Mucosa of descending colon (tissue), 3 donors: ENCODE data around the gene REXO1. TPM values are rescaled to one million over a fixed set of nuclear protein-coding genes. Genes with fewer than 3 reads are reported as not detected.

Experiments
- ATAC-seq: fragments of 200-7000 bp; cut with Tn5 transposase; one replicate; pipeline ENCODE4 v1.9.1; 2020; ENCODE audit warnings: mild to moderate bottlenecking, moderate library complexity
- DNase-seq, 3 donors: peaks; one replicate each; pipeline ENCODE4 v3.0.0-alpha.2; 2020
- H3K36me3 ChIP-seq: fragments of 200-600 bp; one replicate; pipeline ENCODE4 v1.8.0; 2021; ENCODE audit warnings: low read depth, mild to moderate bottlenecking
- H3K4me1 ChIP-seq: fragments of 200-600 bp; one replicate; pipeline ENCODE4 v1.8.0; 2021; ENCODE audit warnings: low read depth, mild to moderate bottlenecking
- H3K4me3 ChIP-seq: fragments of 200-600 bp; one replicate; pipeline ENCODE4 v1.8.0; 2021; ENCODE audit warnings: mild to moderate bottlenecking
- H3K9me3 ChIP-seq: fragments of 200-600 bp; one replicate; pipeline ENCODE4 v1.8.0; 2021; ENCODE audit warnings: mild to moderate bottlenecking
- CTCF ChIP-seq: fragments of 200-600 bp; IDR thresholded peaks from one replicate; pipeline ENCODE4 v1.8.0; 2022; ENCODE audit warnings: antibody characterized with exemption, mild to moderate bottlenecking
- intact Hi-C, 2 donors: fragments of 100-400 bp; cut with DNase I in 1 of 2; cut with micrococcal nuclease in 1 of 2; formaldehyde crosslinking; loops; one replicate each; pipeline versions ENCODE4 v1.11.0 to v1.11.1; 2022; cut with DNase I, micrococcal nuclease
- total RNA-seq, 3 donors: library from RNA; stranded (reverse); fragmentation: NEBNext Ultra II Directional in 2 of 3; extraction: Animal tissue kit (Norgen Biotek cat#: 25700) in 2 of 3; gene quantifications; one replicate each; pipeline versions ENCODE4 v1.2.1 to v1.2.4, GENCODE V29; 2021 to 2023
- donor health status: DM: no; HTN: no; CAD: no; lungs with moderate emphysema.
- donor health status: DM: no; HTN: no; CAD: no.
- donor health status: DM: no; HTN: yes; CAD: no.

The REXO1 gene
- total RNA-seq, 3 donors from 2014 or later: 45.4 to 54.3 (median 50.2) TPM

GRCh38 chr19:1816530-1817298, 31.6 kb downstream of the REXO1 start:
- Histone ChIP-seq H3K4me3 (no peak overlapping the region), H3K4me1 (peaks cover 12% of the 10 kb centered on the region), H3K36me3 (peaks cover 16% of the 10 kb centered on the region), H3K9me3 (no peaks in the 10 kb centered on the region)
- TF ChIP-seq CTCF: no peak
- intact Hi-C loops: no loop called here
- ATAC-seq (no peak), DNase-seq (peak in 2 of 3 donors; percentile 24 to 43)

- ATAC-seq (no peak), DNase-seq (peak in 2 of 3 donors; percentile 25 to 47)
- intact Hi-C loops: no loop called here
- Histone ChIP-seq H3K4me3 (no peak overlapping the region), H3K9me3 (no peaks in the 10 kb centered on the region), H3K36me3 (peaks cover 16% of the 10 kb centered on the region), H3K4me1 (peaks cover 16% of the 10 kb centered on the region)
- TF ChIP-seq CTCF: no peak
These were observed 32.4 kb downstream of the REXO1 start for GRCh38 chr19:1815605-1816529.

- no peak overlapping the region for H3K4me3 ChIP-seq
- H3K36me3 ChIP-seq: peaks cover 11% of the 10 kb centered on the region
- no peak for TF ChIP-seq CTCF
- no peaks in the 10 kb centered on the region for H3K9me3 ChIP-seq
- ATAC-seq: no peak
- peak in 2 of 3 donors; percentile 24 to 49 for DNase-seq
- peaks cover 16% of the 10 kb centered on the region for H3K4me1 ChIP-seq
- intact Hi-C loops: no loop called here
These were observed 33.3 kb downstream of the REXO1 start for GRCh38 chr19:1814833-1815604.

GRCh38 chr19:1814391-1814790, 33.9 kb downstream of the REXO1 start:
- DNase-seq (peak in 2 of 3 donors; percentile 23 to 48), ATAC-seq (no peak)
- Histone ChIP-seq H3K9me3 (no peaks in the 10 kb centered on the region), H3K36me3 (peaks cover 7% of the 10 kb centered on the region), H3K4me3 (no peak overlapping the region), H3K4me1 (peaks cover 16% of the 10 kb centered on the region)
- no peak for TF ChIP-seq CTCF
- intact Hi-C loops: no loop called here
